Non-pigmented ciliary epithelial cell (primary cell): ENCODE measurements around the gene FBXO44.

Experiments used
- DNase-seq: peaks from one replicate; pipeline ENCODE4 v3.0.0-alpha.2; 2010; ENCODE audit warnings: low read depth

Gene FBXO44

DNA sequence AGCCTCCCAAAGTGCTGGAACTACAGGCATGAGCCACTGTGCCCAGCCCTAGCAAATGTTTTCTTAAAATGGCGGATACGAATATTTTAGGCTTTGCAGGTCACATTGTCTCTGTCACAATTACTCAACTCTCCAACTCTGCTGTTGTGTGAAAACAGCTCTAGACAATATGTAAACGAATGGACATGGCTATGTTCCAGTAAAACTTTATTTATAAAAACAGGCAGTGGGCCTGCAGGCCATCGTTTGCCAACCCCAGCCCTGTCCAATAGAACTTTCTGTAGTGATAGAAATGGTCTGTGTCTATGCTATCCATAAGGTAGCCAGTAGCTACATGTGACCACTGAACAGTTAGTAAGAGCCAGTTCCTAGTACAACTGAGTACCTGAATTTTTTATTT is 5.1 kb downstream of the FBXO44 start:
- DNase-seq: no peak

DNA sequence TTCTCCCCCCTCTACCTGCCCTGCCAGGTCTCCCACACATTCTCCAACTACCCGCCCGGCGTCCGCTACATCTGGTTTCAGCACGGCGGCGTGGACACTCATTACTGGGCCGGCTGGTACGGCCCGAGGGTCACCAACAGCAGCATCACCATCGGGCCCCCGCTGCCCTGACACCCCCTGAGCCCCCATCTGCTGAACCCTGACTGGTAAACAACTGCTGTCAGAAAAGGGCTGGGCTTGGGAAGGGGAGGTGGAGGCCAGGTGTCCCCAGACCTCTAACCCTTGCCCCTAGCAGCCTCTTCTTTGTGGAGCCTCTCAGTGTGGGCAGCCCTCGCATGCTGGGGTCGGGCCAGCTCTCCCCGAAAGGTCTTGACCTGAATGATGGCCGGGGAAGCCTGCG is 6.4 kb downstream of the FBXO44 start:
- no peak for DNase-seq

DNA sequence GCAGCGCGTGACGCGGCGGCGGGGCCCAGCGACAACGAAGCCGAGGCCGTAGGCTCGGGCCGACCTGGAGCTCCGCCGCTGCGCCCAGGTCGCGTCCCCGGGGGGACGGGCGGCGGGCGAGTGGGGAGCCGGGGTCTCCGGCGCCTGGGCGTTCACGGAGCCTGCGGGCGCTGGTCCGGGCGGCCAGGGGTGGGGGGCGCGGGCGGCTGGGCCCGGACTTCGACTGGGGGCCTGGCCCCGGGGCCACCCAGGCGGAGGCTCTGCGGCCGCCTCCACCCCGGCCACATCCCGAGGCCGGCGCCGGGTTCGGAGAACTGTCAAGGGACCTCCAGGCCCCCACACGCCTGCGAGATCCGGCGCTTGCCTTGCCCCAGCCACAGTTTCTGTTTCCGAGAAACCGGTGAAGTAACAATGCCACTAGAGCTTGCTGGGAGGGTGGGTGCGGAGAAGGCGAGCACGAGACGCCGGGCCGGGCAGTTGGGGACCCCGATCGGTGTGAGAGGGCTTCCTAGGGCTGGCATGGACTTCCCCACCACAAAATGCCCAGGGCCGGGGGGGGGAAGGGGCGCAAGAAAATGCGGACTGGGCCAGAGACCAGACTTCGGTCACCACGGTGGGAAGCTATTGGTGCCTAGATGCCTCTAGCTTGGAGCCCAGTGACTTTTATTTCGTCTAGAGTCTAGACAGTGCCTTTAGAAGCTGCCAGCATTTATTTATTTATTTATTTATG is 9.8 kb downstream of the FBXO44 start:
- no peak for DNase-seq

DNA sequence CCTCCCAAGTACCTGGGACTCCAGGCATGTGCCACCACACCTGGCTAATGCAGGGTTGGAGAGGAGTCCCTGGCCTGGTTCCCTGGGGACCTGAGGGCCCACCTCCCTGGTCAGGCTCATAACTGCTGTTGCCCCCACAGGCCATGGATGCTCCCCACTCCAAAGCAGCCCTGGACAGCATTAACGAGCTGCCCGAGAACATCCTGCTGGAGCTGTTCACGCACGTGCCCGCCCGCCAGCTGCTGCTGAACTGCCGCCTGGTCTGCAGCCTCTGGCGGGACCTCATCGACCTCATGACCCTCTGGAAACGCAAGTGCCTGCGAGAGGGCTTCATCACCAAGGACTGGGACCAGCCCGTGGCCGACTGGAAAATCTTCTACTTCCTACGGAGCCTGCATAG is 13.8 kb downstream of the FBXO44 start:
- no peak for DNase-seq

DNA sequence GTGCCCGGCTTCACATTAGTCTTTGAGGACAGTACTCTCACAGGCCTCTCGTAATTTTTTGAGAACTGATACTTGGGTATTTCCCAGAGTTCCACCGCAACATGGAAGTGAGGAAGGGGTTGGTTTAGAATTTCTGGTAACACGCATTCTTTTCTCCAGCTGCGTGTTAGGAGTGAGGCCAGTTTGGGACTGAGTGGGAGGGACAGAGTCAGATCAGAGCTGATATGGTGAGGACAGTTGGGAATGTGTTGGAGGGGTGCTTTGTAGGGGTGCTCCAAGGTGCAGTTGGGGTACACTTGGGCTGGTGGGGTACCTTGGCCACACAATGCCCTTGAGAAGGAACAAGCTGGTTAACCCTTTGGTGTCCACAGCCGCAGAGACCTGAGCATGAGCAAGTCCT is 16.1 kb downstream of the FBXO44 start:
- DNase-seq: no peak

DNA sequence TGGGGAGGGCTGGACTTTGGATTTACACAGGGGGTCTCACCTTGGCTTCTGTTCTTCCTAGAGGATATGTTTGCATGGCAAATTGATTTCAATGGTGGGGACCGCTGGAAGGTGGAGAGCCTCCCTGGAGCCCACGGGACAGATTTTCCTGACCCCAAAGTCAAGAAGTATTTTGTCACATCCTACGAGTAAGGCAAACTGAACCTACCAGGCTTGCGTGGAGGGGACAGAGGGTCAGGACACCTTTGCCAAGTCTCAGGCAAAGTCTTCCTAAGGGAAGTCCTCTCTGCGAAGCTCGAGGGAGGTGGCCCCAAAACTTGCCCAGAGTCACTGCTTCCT is 16.5 kb downstream of the FBXO44 start:
- no peak for DNase-seq

DNA sequence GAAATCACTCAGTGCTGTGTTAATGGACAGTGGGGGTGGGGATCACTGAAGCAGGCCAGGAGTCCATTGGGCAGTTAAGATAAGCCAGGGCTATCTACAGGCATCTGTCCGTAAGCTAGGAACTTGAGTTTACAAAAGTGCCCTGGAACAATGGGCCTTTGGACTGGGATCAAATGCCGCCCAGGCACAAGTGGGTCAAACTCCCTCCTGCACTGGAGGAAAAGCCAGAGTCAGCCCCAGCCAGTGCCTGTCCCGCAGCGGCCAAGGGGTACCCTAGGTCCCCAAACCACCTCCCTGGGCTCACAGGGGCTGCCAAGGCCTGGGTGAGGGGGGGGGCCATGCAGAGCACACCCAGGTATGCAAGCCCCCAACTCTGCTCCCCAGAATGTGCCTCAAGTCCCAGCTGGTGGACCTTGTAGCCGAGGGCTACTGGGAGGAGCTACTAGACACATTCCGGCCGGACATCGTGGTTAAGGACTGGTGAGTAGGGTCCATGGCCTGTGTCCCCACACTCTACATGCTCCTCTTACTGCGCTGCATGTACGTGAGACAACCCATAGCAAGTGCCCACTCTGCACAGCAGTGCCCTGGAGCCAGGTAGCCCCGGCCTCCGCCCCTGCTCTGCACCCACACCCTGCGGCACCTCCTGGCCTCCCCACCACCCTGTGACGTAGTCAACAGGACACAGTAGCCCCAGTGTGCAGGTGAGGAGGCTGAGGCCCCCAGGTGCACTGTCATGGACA is 17.0 kb downstream of the FBXO44 start:
- no peak for DNase-seq

DNA sequence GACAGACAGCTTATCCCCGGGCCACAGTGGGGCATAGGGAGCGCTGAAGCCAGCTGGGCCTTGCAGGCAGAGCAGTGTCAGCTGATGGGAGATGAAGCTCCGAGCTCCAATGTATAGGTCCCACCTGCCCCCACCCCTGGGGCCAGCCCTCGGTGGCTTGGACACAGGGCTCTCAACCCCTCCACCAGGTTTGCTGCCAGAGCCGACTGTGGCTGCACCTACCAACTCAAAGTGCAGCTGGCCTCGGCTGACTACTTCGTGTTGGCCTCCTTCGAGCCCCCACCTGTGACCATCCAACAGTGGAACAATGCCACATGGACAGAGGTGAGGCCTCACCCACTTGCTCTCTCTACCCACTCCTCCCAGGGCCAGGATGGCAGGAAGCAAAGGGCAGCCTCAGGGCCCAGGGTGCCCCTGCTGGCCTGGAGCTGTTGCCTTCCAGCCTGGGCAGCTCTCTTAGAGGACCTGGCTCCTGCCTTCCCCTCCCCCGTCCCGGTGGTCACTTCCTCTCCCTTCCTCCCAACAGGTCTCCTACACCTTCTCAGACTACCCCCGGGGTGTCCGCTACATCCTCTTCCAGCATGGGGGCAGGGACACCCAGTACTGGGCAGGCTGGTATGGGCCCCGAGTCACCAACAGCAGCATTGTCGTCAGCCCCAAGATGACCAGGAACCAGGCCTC is 18.6 kb downstream of the FBXO44 start:
- DNase-seq: no peak

DNA sequence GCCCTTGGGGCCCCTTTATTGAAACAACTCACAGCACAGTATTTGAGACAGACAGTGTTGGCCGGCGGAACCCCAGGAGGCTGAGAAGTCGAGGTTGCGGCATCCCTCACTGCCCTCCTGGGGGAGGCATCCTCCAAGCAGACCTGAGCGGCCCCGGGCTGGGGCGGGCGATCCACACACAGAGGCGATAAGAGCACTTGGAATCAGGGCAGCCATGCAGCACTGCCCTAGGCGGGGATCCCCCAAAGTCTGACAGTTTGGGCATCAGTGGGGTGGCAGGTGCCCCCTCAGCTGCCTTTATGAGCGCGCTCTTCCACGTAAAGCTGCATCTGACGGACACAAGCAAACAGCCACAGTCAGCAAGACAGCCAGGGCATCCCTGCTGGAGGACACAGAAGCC is 19.8 kb downstream of the FBXO44 start:
- no peak for DNase-seq

DNA sequence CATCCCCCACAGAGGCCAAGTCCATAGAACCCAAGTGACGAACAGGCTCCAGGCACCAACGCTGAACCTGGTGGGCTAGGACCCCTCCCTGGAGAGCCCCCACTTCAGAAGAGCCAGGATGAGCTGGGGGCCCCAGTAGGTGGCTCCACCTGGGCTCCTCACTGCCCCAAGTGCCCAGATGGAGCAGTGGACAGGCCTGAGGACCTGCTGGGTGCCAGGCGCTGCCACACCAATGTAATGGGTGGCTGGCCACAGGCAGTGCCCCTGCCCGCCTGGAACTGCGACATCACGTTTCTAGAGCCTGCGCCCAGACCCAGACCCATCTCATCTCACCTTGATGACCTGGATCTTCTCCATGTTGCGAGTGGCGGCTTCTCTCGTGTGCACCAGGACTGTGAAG is 20.6 kb downstream of the FBXO44 start:
- DNase-seq: no peak

DNA sequence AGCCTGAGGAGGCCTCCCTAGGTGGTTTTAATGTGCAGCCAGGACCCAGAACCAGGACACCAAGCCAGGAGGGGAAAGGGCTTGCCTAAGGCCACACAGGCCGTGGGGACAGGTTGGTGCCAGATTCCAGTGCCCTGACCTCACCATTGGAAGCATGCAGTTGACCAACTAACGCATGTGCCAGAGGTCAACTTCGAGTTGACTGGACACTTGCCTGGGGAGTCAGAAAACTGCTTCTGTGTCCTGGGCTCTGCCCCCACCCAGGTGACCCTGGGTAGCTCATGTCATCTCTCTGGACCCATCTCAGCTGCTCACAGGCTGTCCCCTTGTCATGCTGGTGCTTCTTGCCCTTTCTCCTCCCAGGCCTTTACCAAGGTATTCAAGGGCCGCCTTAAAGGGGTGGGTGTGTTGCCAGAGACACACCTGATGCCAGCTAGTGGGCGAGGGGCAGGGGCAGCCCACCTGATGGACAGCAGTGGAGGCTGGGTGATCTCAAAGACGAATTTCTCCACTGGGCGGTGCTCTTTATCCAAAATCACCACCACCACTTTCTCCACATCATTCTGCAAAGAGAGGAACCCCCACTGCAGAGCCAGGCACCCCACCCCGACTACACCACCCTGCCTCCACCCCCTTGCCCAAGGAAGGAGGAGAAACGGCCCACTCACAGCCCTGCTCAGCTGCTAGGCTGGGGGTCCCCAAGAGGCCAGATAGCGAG is 21.9 kb downstream of the FBXO44 start:
- no peak for DNase-seq

DNA sequence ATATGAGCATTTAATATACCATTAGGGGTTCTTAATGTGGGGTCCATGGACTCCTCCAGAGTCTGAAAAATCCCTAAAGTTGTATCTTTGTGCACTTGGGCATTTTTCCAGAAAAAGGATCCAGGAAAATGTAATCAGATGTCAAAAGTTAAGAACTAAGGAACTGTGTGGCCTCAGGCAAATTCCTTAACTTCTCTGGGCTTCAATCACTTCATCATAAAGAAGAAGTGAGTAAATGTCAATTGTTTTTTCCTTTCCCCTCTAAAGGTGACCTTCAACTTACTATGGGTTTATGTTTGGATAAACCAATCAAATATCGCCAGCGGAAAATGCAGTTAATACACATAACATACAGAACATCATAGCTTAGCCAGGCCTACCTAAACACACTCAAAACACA is 23.8 kb downstream of the FBXO44 start:
- DNase-seq: no peak

DNA sequence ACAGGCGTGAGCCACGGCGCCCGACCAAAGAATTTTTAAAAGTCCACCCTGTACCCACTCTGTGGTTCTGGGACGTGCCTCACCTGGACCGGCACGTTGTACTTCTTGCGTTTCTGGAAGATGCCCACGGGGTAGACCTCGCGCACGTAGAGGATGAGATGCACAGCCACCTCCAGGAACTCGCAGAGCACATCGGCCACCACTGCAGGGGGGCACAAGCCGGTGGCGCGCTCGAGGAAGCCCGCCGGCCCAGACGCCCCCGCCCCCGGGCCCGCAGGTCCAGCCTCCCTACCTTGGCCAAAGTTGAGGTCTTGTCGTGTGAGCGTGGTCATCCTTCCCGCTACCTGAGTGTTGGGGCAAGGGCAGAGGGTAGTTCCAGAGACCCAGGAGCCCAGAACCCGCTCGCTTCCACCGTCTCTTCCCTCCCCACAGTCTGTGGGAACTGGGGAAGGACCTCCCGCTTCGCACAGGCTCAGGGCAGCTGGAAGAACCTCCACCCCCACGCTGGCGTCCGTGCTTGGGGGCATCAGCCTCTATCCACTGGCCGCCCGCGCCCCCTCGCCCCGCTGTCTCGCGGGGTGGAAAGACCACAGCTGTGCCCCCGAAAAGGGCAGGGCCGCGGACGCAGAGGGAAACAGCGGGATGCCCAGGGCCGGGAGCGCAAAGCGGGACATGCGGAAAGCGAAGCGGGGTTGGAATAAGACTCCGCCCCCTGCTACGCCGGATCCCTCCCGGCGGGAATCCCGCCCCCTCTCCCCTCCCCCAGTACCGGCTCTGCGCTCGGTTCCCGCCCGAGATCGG is 25.8 kb downstream of the FBXO44 start:
- DNase-seq: no peak

DNA sequence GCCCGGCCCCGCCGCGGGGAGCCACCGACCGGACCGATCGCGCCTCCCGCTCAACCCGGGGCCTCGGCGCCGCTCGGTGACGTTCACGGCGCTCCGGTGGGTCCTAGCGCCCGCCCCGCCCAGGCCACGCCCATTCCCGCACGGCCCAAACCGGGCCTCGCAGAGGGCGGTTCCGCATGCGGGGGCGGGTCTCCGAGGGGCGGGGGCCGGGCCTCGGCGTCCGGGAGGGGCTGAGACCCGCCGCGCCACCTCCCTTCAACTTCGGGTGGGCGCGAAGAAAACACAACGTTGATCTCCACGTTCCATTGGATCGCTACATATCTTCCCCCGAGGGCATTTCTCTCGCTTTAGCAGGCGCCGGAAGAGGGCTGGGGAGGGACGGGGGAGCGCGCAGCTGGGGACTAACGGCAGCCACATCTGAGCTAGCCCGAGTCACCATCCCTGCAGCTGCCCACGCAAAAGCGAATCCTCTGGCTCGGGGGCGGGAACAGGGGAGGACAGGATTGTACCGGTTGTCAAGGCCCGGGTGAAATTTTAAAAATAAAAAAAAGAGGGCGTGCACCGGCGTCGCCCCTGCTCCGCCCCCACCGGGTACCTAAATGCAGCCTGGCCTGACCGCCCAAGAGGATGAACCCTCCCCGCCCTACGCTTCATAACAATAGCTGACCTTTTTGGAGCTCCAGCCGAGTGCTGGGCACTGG is 26.5 kb downstream of the FBXO44 start, which contains the start of gene MAD2L2:
Gene MAD2L2 (minus strand): TSS at position 78 of the 701 bp plus-strand sequence. CDS start 547 bp downstream, outside the sequence.
- DNase-seq: peak; percentile 27

DNA sequence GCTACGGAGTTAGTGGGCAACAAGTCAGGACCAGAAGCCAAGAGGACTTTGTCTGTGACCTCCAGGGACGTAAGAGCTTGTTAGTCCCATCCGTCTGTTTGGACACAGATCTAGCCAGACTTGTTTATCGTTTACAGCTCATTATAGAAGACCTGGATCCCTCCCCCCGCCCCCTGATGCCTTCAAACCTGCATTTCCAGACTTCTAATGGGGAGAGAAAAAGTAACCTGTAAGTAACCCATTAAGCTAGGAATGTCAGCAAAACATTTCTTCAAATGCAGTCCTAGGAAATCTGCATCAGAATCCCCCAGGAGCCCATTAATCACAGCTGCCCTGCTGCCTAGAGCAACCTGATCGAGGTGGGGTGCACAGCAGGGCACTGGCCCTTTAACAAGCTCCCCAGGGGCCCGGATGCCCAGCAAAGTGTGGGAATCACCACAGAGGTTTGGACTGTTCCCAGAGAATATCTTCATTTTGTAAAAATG is 27.7 kb downstream of the FBXO44 start:
- no peak for DNase-seq

DNA sequence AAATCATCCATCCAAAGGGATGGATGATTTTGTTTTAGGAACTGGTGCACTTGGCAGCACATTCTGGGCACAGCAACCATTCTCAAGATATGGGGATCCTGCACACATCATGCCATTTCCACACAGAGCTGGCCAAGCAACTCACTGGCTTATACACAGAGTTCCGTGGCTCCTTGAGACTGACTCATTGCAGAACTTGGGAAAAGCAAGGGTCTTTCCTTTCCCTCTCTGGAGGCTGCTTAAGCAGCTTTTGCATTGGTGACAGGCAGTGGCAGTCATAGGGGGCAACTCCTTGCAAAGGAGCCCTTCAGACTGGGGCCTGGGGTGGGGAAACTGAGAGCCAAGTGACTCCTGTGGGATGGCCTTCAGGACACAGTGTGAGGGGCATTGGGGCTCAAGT is 28.1 kb downstream of the FBXO44 start:
- no peak for DNase-seq

DNA sequence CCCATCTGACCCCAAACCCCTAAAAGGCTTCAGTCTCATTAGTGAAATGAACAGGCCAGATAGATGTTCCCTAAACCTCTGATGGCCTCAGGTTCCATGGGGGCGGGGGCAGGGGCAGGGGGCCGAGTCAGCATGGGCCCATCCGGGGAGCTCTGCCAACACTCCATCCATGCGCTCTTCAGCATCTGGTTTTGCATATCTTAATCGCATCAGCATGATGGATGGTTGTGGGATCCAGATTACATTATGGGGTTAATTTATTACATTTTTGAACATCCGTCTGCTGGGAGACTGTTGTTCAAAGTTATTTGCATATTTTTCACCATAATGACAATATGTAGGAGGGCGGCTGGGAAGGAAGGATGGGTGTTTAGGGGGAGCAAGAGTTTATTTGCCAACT is 29.4 kb downstream of the FBXO44 start:
- no peak for DNase-seq

DNA sequence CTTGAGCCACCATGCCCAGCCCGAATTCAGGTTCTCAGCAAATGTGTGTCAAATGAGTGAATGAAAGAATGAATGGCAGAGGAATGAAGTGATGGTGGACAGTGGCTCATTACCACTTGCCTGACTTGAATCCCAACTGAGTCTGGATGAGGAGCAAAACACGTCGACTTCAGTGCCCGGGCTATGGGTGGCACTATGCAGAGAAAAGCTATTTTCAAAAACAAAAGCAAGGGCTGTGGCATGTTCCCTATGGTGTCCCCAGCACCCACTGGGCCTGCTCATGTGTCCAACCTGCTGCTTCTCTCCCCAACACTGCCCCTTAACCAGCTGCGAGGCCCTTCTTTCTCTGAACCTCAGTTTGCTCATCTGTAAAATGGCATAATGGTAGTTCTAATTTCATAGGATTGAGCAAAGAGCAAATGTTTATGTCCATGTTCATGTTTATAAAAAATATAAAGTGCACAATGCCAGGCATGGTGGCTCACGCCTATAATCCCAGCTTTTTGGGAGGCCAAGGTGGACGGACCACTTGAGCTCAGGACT is 30.6 kb downstream of the FBXO44 start:
- no peak for DNase-seq

DNA sequence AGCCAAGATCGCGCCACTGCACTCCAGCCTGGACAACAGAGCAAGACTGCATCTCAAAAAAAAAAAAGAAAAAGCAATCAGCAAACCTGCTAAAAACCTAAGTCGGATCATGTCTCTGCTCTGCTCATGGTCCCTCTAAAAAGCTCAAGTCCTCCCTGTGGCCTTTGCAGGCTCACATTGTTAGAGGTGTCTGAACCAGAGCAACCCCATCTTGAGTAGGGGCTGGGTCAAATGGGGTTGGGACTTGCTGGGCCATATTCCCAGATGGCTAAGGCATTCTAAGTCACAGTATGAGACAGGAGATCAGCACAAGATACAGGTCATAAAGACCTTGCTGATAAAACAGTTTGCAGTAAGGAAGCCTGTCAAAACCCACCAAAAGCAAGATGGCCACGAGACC is 33.8 kb downstream of the FBXO44 start:
- no peak for DNase-seq

DNA sequence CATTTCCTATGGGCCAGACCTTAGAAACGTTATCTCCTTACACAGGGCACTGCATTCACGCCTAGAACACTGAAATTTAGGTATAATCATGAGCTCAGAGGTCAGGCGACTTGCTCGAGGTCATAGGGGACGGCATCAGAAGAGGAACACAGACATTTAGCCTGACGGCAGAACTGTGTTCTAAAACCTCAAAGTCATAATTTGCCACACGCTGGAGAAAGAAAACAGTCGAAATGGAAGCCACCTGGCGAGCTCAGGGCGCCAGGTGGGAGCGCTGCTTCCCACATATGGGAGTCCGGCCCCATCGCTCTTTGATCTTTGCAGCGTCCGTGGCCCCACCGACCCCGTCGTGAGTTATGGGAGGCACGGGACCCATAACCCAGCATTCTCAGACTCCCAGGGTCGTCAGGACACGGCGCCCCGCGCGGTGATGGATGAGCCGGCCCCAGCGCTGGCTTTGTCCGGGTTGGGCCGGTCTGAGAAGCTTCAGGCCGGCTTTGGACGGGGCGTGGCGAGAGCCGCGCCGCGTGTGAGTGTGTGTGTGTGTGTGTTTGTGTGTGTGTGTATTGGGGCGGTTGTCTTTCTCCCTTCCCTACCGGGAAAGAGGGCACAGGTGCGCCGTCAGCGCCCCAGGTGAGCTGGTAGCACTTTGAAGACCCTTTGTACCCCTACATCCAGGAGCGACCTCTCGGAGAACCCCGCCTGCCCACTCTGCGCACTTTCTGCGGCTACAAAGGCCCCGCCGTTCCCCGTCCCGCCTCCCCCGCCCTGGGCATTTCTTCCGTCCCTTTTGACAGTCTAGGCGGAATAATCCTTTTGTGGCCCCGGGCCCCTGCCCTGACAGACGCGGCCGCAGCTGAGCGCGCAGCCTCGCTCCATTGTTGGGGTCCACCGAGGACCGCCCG is 36.0 kb downstream of the FBXO44 start:
- DNase-seq: no peak
